Right lobe of liver (tissue), 6 donors: ENCODE results near the gene CYB561D2. TPM values are rescaled to one million over a fixed set of nuclear protein-coding genes. Genes with fewer than 3 reads are reported as not detected.
A peak's percentile ranks its signal among the peaks of the same experiment; 100 is the strongest.

Source experiments
- ATAC-seq, 4 donors: fragments of 200-7000 bp; cut with Tn5 transposase; one replicate each; pipeline ENCODE4 v1.9.1; 2020; ENCODE audit warnings: mild to moderate bottlenecking in 4 of 4, moderate library complexity in 4 of 4
- DNase-seq, 3 donors: peaks; one replicate each; pipeline ENCODE4 v3.0.0-alpha.2; 2020
- H3K27ac ChIP-seq, 3 donors: fragments of 200-600 bp; one replicate each; pipeline ENCODE4 v1.8.0; 2022
- H3K27me3 ChIP-seq, 2 donors: fragments of 200-600 bp; one replicate each; pipeline ENCODE4 v1.8.0; 2022
- H3K36me3 ChIP-seq, 4 donors: fragments of 200-600 bp; sonication (generic) in 1 of 4; one replicate each; pipeline versions ENCODE4 v1.5.1 to v1.8.0; 2017 to 2022; ENCODE audit warnings: control low read depth in 1 of 4
- H3K4me1 ChIP-seq, 4 donors: fragments of 200-600 bp; sonication (generic) in 1 of 4; one replicate each; pipeline versions ENCODE4 v1.5.1 to v1.8.0; 2017 to 2022; ENCODE audit warnings: control low read depth in 1 of 4
- H3K4me3 ChIP-seq, 3 donors: fragments of 200-600 bp; one replicate each; pipeline ENCODE4 v1.8.0; 2022
- H3K9me3 ChIP-seq, 4 donors: fragments of 200-600 bp; sonication (generic) in 1 of 4; one replicate each; pipeline versions ENCODE4 v1.5.1 to v1.8.0; 2017 to 2022; ENCODE audit warnings: control low read depth in 1 of 4
- POLR2A ChIP-seq: fragments of 450-650 bp; IDR thresholded peaks from one replicate; pipeline ENCODE4 v1.6.1; 2017; ENCODE audit warnings: antibody characterized with exemption, mild to moderate bottlenecking
- WGBS: methylation state at CpG from one replicate; pipeline ENCODE4 v1.1.6; 2018; ENCODE audit warnings: low coverage, low lambda C conversion rate; ENCODE audit not compliant: insufficient coverage; ENCODE audit errors: missing lambda C conversion rate; 5-methylcytosine and 5-hydroxymethylcytosine counted together
- intact Hi-C, 2 donors: fragments of 100-400 bp; cut with DNase I; formaldehyde crosslinking; loops; one replicate each; pipeline versions ENCODE4 v1.11.2 to v1.14.1; 2022
- total RNA-seq, 6 experiments: library from RNA; depleted of rRNA in 2 of 6; stranded (reverse); fragments of >200 nt in 2 of 6; fragmentation: NEBNext Ultra II Directional in 3 of 6; extraction: Animal tissue kit (Norgen Biotek cat#: 25700) in 3 of 6; gene quantifications; one replicate each; pipeline versions ENCODE4 v1.1.0 to v1.2.4, GENCODE V29; 2016 to 2023
- TF ChIP-seq, protein P1 (sequence below), 4 donors: fragments of 200-600 bp in 3 of 4; fragments of 450-650 bp in 1 of 4; IDR thresholded peaks; one replicate each; pipeline versions ENCODE4 v1.5.1 to v1.8.0; 2016 to 2022; ENCODE audit warnings: antibody characterized with exemption in 4 of 4, mild to moderate bottlenecking in 2 of 4
- donor health status: DM: no; HTN: yes; CAD: no.
- donor health status: DM: no; HTN: no; CAD: no.
- donor health status: DM: no; HTN: no; CAD: no.
- donor health status: DM: no; HTN: yes; CAD: no.
- donor health status: DM: no; HTN: yes; CAD: no.

CYB561D2 gene
- total RNA-seq, 6 experiments from 2014 or later: 14.3 to 29.4 (median 20.7) TPM

DNA sequence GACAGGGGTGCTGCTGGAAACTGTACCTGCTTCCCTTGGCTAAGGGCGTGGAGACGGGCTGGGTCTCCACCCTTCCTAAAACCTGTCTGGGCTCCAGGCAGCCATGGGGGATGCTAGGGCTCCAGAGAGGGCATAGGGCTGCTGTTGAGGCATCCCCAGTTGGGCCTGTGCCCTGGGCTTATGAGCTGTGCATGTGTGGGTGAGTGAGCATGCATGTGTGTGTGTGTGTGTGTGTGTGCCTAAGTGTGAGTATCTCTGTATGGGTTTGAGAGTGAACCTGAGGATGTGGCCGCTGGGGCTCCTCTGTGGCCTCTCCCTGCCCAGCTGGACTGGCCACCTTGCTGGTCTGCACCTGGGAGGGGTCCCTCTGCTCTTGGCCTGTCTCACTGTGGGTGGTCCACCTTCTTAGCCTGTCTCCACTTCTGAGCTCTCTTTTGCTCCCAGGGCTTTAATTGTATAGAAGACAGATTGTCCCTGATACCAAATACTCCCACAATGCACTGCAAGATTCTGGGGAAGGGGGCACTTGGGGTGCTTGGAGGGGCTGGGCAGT is 20.5 kb downstream of the CYB561D2 start:
- Histone ChIP-seq H3K4me1 (no peaks in the 10 kb centered on the region), H3K4me3 (no peak overlapping the region), H3K27me3 (no peaks in the 10 kb centered on the region), H3K9me3 (no peaks in the 10 kb centered on the region), H3K36me3 (no peaks in the 10 kb centered on the region), H3K27ac (no peak overlapping the region)
- DNase-seq: no peak
- WGBS: 86% methylated on average over 1 of the region's 3 CpGs
- TF ChIP-seq POLR2A: no peak
- TF ChIP-seq, protein P1, sequence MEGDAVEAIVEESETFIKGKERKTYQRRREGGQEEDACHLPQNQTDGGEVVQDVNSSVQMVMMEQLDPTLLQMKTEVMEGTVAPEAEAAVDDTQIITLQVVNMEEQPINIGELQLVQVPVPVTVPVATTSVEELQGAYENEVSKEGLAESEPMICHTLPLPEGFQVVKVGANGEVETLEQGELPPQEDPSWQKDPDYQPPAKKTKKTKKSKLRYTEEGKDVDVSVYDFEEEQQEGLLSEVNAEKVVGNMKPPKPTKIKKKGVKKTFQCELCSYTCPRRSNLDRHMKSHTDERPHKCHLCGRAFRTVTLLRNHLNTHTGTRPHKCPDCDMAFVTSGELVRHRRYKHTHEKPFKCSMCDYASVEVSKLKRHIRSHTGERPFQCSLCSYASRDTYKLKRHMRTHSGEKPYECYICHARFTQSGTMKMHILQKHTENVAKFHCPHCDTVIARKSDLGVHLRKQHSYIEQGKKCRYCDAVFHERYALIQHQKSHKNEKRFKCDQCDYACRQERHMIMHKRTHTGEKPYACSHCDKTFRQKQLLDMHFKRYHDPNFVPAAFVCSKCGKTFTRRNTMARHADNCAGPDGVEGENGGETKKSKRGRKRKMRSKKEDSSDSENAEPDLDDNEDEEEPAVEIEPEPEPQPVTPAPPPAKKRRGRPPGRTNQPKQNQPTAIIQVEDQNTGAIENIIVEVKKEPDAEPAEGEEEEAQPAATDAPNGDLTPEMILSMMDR (IDR thresholded peaks at IDR 0.05): no peak
- no peak for ATAC-seq
- intact Hi-C loops: loop anchor here in 1 of 2 donors (10.0 kb wide), 1 partner anchor 164 kb away; no protein-coding TSS in a partner anchor

DNA sequence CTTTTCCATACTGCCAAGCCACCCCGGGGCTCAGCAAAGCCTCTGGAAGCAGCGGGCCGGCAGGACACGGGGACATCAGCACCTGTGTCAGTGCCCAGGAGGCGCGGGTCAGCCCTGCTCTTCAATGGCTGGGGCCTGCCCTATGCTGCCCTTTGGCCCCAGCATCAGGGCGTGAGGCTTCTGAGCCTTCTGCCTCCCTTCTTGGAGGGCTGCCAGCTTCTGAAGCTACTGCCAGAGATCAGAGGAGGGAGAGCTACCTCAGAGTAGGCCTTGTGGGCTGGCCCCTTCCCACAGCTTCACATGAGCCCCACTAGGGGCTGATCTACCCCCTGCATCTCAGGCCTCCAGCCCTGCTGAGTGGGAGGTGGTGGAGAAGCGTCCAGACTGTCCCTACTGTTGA is 21.7 kb downstream of the CYB561D2 start:
- ATAC-seq (peak in 1 of 4 donors; percentile 25), DNase-seq (no peak)
- intact Hi-C loops: loop anchor here in 1 of 2 donors (10.0 kb wide), 1 partner anchor 162 kb away; no protein-coding TSS in a partner anchor
- 14% methylated on average over 6 of the region's 8 CpGs for WGBS
- no peak overlapping the region for H3K27ac ChIP-seq
- no peaks in the 10 kb centered on the region for H3K27me3 ChIP-seq
- no peaks in the 10 kb centered on the region for H3K36me3 ChIP-seq
- TF ChIP-seq, protein P1 (IDR thresholded peaks at IDR 0.05): no peak
- TF ChIP-seq POLR2A: no peak
- H3K4me3 ChIP-seq: no peak overlapping the region
- H3K4me1 ChIP-seq: no peaks in the 10 kb centered on the region
- no peaks in the 10 kb centered on the region for H3K9me3 ChIP-seq

DNA sequence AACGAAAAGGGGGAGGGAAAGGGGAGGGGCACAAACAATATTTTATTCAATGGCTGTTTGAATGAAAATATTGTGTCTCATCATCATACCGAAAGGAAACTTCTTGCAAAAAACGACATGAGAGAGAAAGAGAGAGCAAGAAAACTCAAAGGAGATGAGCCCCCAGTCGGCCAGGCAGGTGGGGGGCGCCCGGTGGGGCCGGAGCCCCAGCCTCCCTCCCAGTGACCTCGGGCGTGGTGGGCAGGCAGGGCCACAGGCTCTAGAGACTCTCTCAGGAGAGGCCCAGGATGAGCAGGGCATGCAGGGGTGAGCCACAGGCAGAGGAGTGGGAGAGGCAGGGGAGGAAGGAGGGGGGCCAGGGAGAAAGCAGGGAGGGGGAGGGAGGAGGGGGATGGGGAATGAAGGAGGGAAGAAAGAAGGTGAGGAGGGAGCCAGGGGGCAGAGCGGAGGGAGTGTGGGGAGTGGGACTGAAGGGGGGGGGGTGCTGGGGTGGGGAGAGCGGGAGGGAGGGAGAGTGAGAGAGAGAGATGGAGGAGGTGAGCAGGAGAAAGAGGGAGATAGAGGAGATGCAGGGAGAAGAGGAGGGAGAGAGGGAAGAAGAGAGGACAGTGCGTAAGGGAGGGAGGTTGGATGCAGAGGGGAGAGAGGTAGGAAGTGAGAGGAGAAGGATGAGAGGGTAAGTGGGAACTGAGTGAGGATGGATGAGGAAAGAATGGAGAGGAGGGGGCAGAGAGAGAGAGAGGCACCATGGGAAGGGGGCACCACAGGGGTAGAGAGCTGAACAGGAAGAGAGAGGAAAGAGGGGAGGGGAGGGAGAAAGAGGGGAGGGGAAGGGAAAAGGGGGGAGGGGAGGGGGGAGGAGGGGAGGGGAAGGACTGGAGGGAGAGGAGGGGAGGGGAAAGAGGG is 22.7 kb downstream of the CYB561D2 start:
- intact Hi-C loops: loop anchor here in 1 of 2 donors (10.0 kb wide), 1 partner anchor 161 kb away; no protein-coding TSS in a partner anchor
- no peak for ATAC-seq
- Histone ChIP-seq H3K9me3 (no peaks in the 10 kb centered on the region), H3K36me3 (no peaks in the 10 kb centered on the region), H3K27ac (no peak overlapping the region), H3K4me1 (no peaks in the 10 kb centered on the region), H3K4me3 (no peak overlapping the region), H3K27me3 (no peaks in the 10 kb centered on the region)
- DNase-seq: no peak
- 42% methylated on average over 12 of the region's 12 CpGs for WGBS
- TF ChIP-seq, protein P1 (IDR thresholded peaks at IDR 0.05): no peak
- no peak for TF ChIP-seq POLR2A

DNA sequence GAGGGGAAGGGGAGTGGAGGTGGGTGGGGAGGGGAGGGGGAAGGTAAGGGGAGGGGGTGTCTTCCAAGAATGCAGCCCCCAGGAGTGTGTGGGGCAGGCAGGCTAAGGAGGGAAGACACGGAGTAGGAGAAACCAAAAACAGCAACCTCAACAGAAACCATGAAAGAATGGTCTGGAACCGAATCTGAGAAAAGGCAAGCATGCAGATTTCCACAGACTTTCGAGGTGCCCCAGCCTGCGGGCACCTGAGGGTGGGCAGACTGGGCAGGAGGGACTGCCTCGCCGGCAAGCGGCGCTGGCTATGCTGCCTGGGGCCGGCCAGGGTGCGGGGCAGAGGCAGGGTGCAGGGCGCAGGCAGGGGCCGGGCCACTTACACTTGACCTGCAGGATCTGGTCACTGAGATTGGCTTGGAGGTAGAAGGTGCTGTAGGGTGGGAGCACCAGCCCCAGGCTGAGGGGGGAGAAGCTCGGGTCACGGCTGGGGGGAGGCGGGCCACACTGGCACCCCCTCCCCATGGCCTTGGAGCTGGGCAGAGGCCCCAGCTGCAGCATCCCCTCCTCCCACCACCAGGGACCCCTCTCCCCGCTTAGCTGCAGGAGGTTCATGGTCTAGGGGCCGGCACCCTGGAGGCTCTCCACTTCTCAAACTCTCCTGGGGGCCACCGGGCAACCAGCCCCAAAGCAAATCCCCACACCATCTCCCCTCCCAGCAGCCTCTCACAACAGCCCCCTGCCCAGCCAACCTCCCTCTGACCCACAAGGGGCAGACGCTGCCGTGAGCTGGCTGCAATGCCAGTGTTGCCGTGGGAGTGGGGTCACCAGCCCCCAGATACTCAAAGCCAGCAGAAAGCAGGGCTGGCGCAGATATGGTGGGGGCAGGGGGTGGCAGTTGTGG is 23.9 kb downstream of the CYB561D2 start:
- no peak for ATAC-seq
- intact Hi-C loops: loop anchor here in 1 of 2 donors (10.0 kb wide), 1 partner anchor 160 kb away; no protein-coding TSS in a partner anchor
- no peak overlapping the region for H3K4me3 ChIP-seq
- no peak overlapping the region for H3K27ac ChIP-seq
- DNase-seq: no peak
- no peak for TF ChIP-seq POLR2A
- TF ChIP-seq, protein P1 (IDR thresholded peaks at IDR 0.05): no peak
- H3K9me3 ChIP-seq: no peaks in the 10 kb centered on the region
- H3K27me3 ChIP-seq: no peaks in the 10 kb centered on the region
- H3K36me3 ChIP-seq: no peaks in the 10 kb centered on the region
- 29% methylated on average over 6 of the region's 22 CpGs for WGBS
- H3K4me1 ChIP-seq: no peaks in the 10 kb centered on the region
